GM18526 (cell line): ENCODE data around the gene FOXK2.

ENCODE experiments used
- POLR2A ChIP-seq: IDR thresholded peaks from 3 replicates; pipeline ENCODE4 v1.6.1; 2011; ENCODE audit not compliant: insufficient read length; ENCODE audit errors: extremely low read depth

FOXK2 gene

GRCh38 chr17:82517230-82517865 lies 2.2 kb upstream of the FOXK2 start:
- no peak for TF ChIP-seq POLR2A

GRCh38 chr17:82519971-82520903 lies 705 bp downstream of the FOXK2 start:
- no peak for TF ChIP-seq POLR2A

GRCh38 chr17:82524540-82524939 lies 5.0 kb downstream of the FOXK2 start:
- no peak for TF ChIP-seq POLR2A

DNA sequence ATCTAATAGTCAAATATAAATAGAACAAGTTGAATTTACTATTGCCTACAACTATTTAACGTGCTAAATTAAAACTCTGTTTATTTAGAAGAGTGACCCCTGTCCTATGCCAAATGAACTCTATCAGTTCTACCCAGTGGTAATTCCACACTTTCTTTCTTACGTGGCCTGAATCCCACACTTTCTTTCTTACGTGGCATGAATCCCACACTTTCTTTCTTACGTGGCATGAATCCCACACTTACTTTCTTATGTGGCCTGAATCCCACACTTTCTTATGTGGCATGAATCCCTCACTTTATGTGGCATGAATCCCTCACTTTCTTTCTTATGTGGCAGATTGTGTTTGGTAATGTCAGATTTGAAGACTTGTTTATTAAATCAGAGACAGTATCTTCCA lies 6.2 kb downstream of the FOXK2 start:
- TF ChIP-seq POLR2A = no peak

GRCh38 chr17:82527898-82528297 lies 8.4 kb downstream of the FOXK2 start:
- no peak for TF ChIP-seq POLR2A

- no peak for TF ChIP-seq POLR2A
Observed at GRCh38 chr17:82528484-82529265, 9.1 kb downstream of the FOXK2 start.

GRCh38 chr17:82529914-82530300 lies 10.4 kb downstream of the FOXK2 start:
- TF ChIP-seq POLR2A = no peak

GRCh38 chr17:82531431-82531881 lies 11.9 kb downstream of the FOXK2 start:
- TF ChIP-seq POLR2A = no peak

GRCh38 chr17:82534401-82534812 lies 14.9 kb downstream of the FOXK2 start:
- no peak for TF ChIP-seq POLR2A

GRCh38 chr17:82536512-82537201 lies 17.1 kb downstream of the FOXK2 start:
- no peak for TF ChIP-seq POLR2A

DNA sequence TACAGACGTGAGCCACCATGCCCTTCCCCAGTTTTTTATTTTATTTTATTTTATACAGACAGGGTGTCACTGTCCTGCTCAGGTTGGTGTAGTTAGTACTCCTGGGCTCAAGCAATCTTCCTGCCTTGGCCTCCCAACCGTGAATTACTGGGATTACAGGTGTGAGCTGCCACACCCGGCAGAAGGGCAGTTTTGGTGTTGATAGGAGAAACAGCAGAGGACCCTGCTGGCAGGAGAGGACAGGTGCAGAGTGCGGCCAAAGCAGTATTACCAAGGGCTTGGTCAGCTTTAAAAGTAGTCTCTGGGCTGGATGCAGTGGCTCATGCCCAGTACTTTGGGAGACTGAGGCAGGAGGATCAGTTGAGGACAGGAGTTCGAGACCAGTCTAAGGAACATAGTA lies 22.9 kb downstream of the FOXK2 start:
- no peak for TF ChIP-seq POLR2A

DNA sequence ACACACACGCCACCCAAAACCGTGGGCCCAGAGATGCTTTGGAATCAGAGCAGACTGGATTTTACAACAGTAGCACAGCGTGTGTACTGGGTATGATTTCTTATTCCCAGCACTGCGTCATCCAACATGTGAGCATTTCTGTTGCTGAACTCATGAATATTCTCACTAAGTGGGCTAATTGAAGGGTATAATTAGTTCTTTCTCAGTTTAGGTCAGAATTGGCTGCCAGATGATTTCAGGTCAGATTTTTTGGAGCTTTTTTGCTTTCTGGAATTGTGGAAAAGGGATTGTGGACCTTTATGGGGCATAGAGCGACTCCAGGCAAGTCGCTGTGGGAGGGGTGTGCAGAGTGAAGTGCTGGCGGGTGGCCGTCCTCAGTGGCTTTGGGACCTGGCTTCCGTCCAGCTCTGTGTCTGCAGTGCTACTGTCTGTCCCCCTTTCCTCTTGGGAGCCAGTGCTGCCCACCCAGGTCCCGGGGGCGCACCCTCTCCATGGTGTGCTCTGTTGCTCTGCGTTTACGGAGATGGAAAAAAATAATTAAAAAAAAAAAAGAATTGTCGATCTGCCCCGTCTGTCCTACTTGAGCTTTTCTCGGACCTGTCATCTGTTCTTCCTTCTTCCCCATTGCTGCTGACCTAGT lies 25.0 kb downstream of the FOXK2 start:
- TF ChIP-seq POLR2A = no peak

GRCh38 chr17:82545071-82545462 lies 25.5 kb downstream of the FOXK2 start:
- no peak for TF ChIP-seq POLR2A

GRCh38 chr17:82547981-82548380 lies 28.4 kb downstream of the FOXK2 start:
- TF ChIP-seq POLR2A = no peak

DNA sequence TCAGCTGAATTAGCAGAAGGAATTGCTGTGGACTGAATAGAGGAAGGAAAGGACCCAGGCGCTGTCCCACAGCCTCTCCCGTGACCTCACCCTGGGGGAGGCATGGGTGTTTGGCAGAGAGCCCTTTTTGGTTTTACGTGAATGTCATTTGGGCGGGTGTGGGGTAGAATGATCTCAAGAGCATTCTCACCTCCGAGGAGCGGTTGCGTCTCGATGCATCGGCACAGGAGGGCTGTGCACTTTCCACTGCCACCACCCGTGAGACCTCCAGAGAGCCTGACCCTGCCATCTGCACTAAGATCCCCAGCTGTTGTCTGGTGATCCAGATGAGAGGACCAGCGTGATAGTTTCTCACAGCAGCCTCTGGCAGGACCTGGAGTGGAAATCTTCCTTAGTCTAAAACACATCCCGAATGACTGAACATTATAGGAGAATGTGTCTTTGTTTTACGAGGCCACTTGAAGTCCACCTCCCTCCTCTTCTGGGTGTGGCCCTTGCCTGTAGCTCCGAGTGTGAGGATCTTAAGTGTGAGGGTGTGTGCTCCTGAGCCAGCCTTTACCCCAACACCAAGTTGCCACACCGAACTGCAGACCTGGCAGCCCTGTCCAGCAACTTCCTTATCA lies 29.3 kb downstream of the FOXK2 start:
- TF ChIP-seq POLR2A = no peak
